SJCRH30 (cell line): ENCODE data around the gene MS4A14. TPM values are rescaled to one million over a fixed set of nuclear protein-coding genes. Genes with fewer than 3 reads are reported as not detected.

Experiments used
- DNase-seq, 2 experiments: peaks; one replicate each; pipeline ENCODE4 v3.0.0-alpha.2; 2015 to 2020
- H3K27ac ChIP-seq: fragments of 250-450 bp; sonication (Bioruptor Pico); 2 replicates; pipeline ENCODE4 v1.5.1; 2020; ENCODE audit warnings: mild to moderate bottlenecking, moderate library complexity
- H3K27me3 ChIP-seq: fragments of 250-450 bp; sonication (Bioruptor Pico); 2 replicates; pipeline ENCODE4 v1.5.1; 2020; ENCODE audit warnings: mild to moderate bottlenecking, moderate library complexity
- H3K36me3 ChIP-seq: fragments of 250-450 bp; sonication (Bioruptor Pico); 2 replicates; pipeline ENCODE4 v1.5.1; 2020; ENCODE audit warnings: mild to moderate bottlenecking, moderate library complexity
- H3K4me1 ChIP-seq: fragments of 250-450 bp; sonication (Bioruptor Pico); 2 replicates; pipeline ENCODE4 v1.5.1; 2020; ENCODE audit warnings: mild to moderate bottlenecking, moderate library complexity
- H3K4me3 ChIP-seq: fragments of 250-450 bp; sonication (Bioruptor Pico); 2 replicates; pipeline ENCODE4 v1.5.1; 2020; ENCODE audit warnings: mild to moderate bottlenecking, moderate library complexity
- H3K9me3 ChIP-seq: fragments of 250-450 bp; sonication (Bioruptor Pico); replicated peaks from 2 replicates; pipeline ENCODE4 v1.5.1; 2020; ENCODE audit warnings: mild to moderate bottlenecking, moderate library complexity
- total RNA-seq: library from RNA; depleted of rRNA; stranded (reverse); fragments of >200 nt; shearing (Covaris generic); gene quantifications from 2 replicates; pipeline ENCODE4 v1.2.3, GENCODE V29; 2014

Gene MS4A14
- total RNA-seq, 1 experiment from 2014 or later, result not detected

DNA sequence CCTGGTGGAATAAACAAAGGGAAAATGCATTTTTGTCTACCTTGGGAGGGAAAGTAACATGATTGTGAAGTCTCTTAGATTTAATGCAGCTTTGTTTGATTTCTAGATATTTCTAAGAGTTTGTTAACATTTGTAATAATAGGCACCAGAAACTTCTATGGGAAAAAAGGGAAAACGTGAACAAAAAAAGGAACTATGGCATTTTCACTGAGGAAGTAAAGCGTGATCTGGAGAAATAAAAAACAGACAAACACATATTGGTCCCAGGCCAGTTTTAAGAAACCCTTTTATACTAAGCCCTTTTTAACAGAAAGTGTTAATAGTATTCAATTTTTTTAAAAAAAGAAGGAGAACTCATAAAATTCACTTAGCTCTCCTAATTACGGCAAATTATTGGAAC, 24.9 kb upstream of the MS4A14 start:
- H3K36me3 ChIP-seq, result no peaks in the 10 kb centered on the region
- DNase-seq, result no peak
- no peaks in the 10 kb centered on the region for H3K27me3 ChIP-seq
- H3K4me3 ChIP-seq, result no peak overlapping the region
- H3K4me1 ChIP-seq, result peaks cover 18% of the 10 kb centered on the region
- H3K9me3 ChIP-seq, result no peaks in the 10 kb centered on the region
- H3K27ac ChIP-seq, result no peak overlapping the region; the same call in 1 of the 2 replicates

- no peaks in the 10 kb centered on the region for H3K27me3 ChIP-seq
- H3K9me3 ChIP-seq, result no peaks in the 10 kb centered on the region
- H3K36me3 ChIP-seq, result no peaks in the 10 kb centered on the region
- DNase-seq, result peak in 1 of 2 experiments; percentile 5
- H3K27ac ChIP-seq, result no peak overlapping the region
- no peak overlapping the region for H3K4me3 ChIP-seq
- peaks cover 18% of the 10 kb centered on the region for H3K4me1 ChIP-seq
Observed at GRCh38 chr11:60371854-60372253, 24.4 kb upstream of the MS4A14 start.

DNA sequence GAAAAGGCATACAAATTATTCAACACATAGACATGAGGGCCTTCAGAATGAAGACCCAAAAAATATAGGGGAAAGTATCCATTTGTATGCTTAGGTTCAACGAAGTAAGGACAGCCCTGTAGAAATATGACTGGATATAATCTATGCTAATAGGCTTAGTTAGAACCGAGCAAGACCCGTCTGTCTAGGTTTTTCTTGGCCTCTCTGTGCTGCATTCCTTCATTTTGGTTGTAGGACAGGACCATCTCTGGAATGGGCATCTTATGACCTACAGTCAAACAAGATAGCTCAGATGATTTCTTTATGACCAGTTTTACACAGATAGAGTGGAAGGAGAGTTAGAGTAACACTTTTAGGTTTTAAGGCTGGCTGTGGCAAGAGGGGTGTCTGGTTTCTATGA, 23.5 kb upstream of the MS4A14 start:
- DNase-seq, result no peak
- H3K4me3 ChIP-seq, result no peak overlapping the region
- peaks cover 18% of the 10 kb centered on the region for H3K4me1 ChIP-seq
- H3K9me3 ChIP-seq, result no peaks in the 10 kb centered on the region
- H3K36me3 ChIP-seq, result no peaks in the 10 kb centered on the region
- no peaks in the 10 kb centered on the region for H3K27me3 ChIP-seq
- H3K27ac ChIP-seq, result no peak overlapping the region

DNA sequence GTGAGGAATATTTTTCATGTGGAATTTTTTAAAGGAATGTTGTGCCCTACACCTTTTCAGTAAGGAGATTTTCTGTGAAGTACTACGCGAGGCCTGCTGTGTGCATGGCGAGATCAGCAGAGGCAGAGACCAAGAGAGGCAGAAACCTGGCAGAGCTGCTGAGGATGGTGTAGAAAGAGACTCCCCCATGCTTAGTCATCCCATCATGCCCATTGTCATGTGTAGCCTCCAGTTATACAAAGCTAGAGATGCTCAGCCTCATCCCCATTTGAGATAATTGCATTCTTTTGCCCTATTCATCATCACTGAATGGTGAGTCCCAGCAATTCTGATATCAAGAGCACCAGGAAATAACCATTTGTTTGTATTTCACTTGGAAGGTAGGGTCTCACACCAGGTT, 20.9 kb upstream of the MS4A14 start:
- no peaks in the 10 kb centered on the region for H3K9me3 ChIP-seq
- no peak overlapping the region for H3K4me3 ChIP-seq
- H3K27me3 ChIP-seq, result no peaks in the 10 kb centered on the region
- H3K4me1 ChIP-seq, result peaks cover 15% of the 10 kb centered on the region
- no peak overlapping the region for H3K27ac ChIP-seq
- no peak for DNase-seq
- no peaks in the 10 kb centered on the region for H3K36me3 ChIP-seq

- Histone ChIP-seq H3K27me3 (no peaks in the 10 kb centered on the region), H3K4me1 (peaks cover 2% of the 10 kb centered on the region), H3K9me3 (no peaks in the 10 kb centered on the region), H3K4me3 (no peak overlapping the region), H3K27ac (no peak overlapping the region), H3K36me3 (no peaks in the 10 kb centered on the region)
- DNase-seq, result no peak
Observed at GRCh38 chr11:60376601-60377000, 19.7 kb upstream of the MS4A14 start.

DNA sequence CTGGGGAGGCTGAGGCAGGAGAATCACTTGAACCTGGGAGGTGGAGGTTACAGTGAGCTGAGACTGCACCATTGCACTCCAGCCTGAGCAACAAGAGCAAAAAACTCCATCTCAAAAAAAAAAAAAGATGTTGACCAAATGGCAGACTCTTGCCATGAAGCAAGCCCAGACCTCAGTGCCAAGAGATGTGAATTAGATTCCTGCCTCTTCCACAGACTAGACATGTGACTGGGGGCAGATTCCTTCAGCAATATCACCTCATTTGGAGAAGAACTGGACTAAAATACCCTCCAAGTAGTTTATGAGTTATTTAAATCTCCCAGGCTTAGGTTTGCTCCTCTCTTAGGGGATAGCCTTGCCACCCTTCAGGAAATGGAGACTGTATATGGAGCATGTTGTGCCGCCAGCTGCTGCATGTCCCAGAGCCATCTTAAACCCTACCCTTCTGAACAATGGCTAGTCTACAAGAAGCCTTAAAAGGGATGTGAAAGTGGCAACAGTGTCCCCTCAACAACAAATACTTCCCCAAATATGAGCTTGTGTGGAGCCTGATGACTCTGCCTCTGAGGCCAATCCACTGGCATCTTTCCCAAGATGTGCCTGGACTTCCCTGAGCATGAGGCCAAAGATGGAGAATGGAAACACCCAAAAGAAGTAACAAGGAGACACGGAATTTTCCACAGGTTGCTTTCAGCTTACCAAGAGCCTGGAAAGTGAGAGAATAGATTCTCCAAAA, 18.7 kb upstream of the MS4A14 start:
- Histone ChIP-seq H3K27ac (no peak overlapping the region), H3K36me3 (no peaks in the 10 kb centered on the region), H3K4me3 (no peak overlapping the region), H3K4me1 (no peaks in the 10 kb centered on the region), H3K27me3 (no peaks in the 10 kb centered on the region), H3K9me3 (no peaks in the 10 kb centered on the region)
- no peak for DNase-seq

DNA sequence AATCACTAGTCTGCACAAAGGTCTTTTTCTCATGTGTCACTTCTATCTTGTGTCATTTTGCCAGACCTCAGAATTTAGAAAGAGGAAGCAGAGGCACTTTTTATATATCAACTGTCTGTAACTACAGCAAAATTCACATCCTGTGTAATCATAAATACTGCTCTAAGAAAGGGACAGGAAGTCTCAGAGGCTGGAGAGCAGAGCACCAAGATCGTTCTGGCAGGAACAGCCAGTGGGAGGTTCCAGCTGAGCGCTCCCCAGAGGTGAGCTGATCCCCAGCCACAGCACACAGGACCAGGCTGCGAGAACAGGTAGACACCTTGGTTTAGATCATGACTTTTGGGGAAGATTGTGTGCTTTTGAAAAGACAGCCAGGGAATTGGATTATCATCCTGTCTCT, 17.9 kb upstream of the MS4A14 start, which contains the start of gene MS4A7:
TSS of gene MS4A7 (plus strand) at position 179 of the 400 bp plus-strand sequence. CDS start 4,610 bp downstream, outside the sequence.
- Histone ChIP-seq H3K27ac (no peak within 1 kb of the TSS), H3K27me3 (no peaks in the 10 kb centered on the region), H3K4me3 (no peak within 1 kb of the TSS), H3K36me3 (no peaks in the 10 kb centered on the region), H3K9me3 (no peaks in the 10 kb centered on the region), H3K4me1 (no peaks in the 10 kb centered on the region)
- no peak for DNase-seq

DNA sequence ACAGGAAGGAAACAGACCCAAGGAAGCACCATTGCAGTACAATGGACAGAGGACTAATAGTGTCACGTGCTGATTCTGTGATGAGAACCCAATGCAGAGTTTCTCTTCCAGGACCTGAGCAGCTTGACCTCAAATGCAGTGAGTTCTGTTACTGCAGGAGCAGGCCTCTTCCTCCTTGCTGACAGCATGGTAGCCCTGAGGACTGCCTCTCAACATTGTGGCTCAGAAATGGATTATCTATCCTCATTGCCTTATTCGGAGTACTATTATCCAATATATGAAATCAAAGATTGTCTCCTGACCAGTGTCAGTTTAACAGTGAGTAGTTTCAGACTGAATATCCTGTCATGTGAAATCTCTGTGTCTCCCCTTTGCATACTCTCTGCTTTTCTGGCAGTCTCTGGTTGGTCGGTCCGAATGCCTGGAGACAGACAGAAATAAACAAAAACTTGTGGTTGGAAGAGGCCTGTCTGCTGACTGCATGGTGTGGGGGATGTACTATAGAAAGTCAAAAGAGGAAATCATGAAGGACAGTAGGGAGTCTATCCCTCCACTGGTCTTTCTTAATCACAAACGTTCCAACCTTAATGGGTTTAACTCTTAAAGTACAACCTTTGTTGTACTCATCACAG, 6.9 kb upstream of the MS4A14 start:
- DNase-seq, result no peak
- Histone ChIP-seq H3K4me3 (no peak overlapping the region), H3K9me3 (no peaks in the 10 kb centered on the region), H3K36me3 (no peaks in the 10 kb centered on the region), H3K4me1 (no peaks in the 10 kb centered on the region), H3K27me3 (no peaks in the 10 kb centered on the region), H3K27ac (no peak overlapping the region)

GRCh38 chr11:60390419-60390818, 5.8 kb upstream of the MS4A14 start:
- no peaks in the 10 kb centered on the region for H3K36me3 ChIP-seq
- H3K27me3 ChIP-seq, result no peaks in the 10 kb centered on the region
- no peaks in the 10 kb centered on the region for H3K9me3 ChIP-seq
- H3K4me3 ChIP-seq, result no peak overlapping the region
- H3K27ac ChIP-seq, result no peak overlapping the region
- no peak for DNase-seq
- H3K4me1 ChIP-seq, result no peaks in the 10 kb centered on the region

DNA sequence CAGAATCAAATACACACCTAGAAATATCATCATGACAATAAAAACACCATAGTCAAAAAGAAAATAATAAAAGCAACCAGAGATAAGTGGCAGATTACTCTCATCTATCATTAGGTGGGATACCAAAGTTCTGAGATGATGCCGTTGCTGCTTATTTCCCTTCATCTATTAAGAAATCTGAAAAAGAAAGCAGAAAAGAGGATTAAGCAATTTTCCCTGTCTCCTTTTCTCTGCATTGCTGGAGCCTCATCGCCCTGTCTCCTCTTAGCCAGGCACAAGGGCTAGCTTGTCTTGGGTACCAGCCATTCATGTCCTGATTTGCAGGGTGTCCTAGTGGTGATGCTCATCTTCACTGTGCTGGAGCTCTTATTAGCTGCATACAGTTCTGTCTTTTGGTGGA, 3.9 kb upstream of the MS4A14 start:
- no peaks in the 10 kb centered on the region for H3K36me3 ChIP-seq
- H3K9me3 ChIP-seq, result no peaks in the 10 kb centered on the region
- H3K4me3 ChIP-seq, result no peak overlapping the region
- H3K27me3 ChIP-seq, result no peaks in the 10 kb centered on the region
- no peak overlapping the region for H3K27ac ChIP-seq
- no peaks in the 10 kb centered on the region for H3K4me1 ChIP-seq
- DNase-seq, result no peak

- Histone ChIP-seq H3K27me3 (no peaks in the 10 kb centered on the region), H3K4me3 (no peak overlapping the region), H3K9me3 (no peaks in the 10 kb centered on the region), H3K27ac (no peak overlapping the region), H3K4me1 (no peaks in the 10 kb centered on the region), H3K36me3 (no peaks in the 10 kb centered on the region)
- DNase-seq, result no peak
Observed at GRCh38 chr11:60393016-60393415, 3.2 kb upstream of the MS4A14 start.

DNA sequence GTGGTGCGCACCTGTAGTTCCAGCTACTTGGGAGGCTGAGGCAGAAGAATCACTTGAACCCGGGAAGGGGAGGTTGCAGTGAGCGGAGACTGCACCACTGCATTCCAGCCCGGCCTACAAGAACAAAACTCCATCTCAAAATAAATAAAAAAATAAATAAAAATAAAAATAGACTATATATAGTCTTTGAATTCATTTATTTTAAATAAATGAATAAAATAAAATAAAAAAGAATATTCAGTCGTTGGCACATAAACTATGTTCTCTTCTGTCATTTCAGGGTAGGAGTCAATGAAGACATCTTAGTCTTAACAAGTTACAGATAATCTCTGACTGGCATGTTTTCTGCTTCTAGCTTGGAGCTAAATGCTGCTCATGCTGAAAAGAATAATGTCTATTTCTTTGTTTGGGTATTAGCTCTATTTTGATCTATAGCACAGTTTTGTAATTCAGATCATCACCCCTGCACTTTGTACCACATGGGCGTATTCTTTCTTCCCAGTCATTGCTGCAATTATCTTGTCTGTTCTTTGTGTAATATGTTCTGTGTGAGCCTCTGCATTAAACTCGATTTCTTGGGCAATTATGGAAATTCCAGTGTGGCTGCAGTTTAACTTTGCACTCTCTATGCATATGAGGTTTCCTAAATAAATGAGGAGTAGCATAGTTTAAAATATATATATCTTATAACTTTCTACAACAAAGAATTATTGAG, 1.4 kb upstream of the MS4A14 start:
- DNase-seq, result no peak
- H3K9me3 ChIP-seq, result no peaks in the 10 kb centered on the region
- H3K36me3 ChIP-seq, result no peaks in the 10 kb centered on the region
- H3K4me3 ChIP-seq, result no peak overlapping the region
- H3K27me3 ChIP-seq, result no peaks in the 10 kb centered on the region
- H3K4me1 ChIP-seq, result no peaks in the 10 kb centered on the region
- H3K27ac ChIP-seq, result no peak overlapping the region

DNA sequence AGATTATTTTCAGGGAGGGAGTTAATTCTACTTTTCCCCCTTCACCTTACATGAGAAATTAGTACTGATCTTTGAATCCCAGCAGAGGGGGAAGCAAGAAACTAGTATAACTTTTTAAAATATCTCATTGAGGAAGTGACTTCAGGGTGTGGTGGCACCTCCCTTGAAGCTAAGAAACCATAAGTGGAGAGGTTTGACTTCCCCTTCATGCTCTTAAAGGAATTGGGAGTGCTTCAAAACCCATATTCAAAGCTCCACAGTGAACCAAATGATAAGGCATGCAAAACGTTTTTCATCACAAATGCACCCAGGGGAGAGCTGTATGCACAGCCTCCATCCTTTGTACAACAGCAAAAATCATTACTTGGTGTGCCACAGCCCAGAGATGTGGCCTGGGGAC, 540 bp downstream of the MS4A14 start:
- no peaks in the 10 kb centered on the region for H3K27me3 ChIP-seq
- no peaks in the 10 kb centered on the region for H3K4me1 ChIP-seq
- DNase-seq, result no peak
- H3K4me3 ChIP-seq, result no peak overlapping the region
- H3K9me3 ChIP-seq, result no peaks in the 10 kb centered on the region
- H3K27ac ChIP-seq, result no peak overlapping the region
- H3K36me3 ChIP-seq, result no peaks in the 10 kb centered on the region

DNA sequence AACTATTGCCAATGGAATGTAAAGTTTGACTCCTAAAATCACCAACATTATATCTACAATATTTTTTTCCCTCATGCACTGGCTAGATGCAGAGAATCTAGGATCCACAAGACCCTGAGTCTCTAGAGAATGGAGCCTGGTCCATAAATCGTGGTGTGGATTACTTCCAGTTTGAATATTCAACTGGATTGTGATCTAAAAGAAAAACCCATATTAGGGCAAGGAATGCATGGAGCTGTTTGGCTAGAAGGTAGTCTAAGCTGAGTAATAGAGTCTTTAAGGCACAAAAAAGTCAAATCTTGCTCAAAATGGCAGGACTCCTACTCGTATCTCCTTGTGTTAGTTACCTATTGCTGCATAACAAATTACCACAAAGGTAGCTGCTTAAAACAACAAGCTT, 23.8 kb downstream of the MS4A14 start:
- H3K4me1 ChIP-seq, result no peaks in the 10 kb centered on the region
- H3K9me3 ChIP-seq, result no peaks in the 10 kb centered on the region
- no peaks in the 10 kb centered on the region for H3K27me3 ChIP-seq
- no peak overlapping the region for H3K4me3 ChIP-seq
- H3K27ac ChIP-seq, result no peak overlapping the region
- no peak for DNase-seq
- H3K36me3 ChIP-seq, result no peaks in the 10 kb centered on the region

DNA sequence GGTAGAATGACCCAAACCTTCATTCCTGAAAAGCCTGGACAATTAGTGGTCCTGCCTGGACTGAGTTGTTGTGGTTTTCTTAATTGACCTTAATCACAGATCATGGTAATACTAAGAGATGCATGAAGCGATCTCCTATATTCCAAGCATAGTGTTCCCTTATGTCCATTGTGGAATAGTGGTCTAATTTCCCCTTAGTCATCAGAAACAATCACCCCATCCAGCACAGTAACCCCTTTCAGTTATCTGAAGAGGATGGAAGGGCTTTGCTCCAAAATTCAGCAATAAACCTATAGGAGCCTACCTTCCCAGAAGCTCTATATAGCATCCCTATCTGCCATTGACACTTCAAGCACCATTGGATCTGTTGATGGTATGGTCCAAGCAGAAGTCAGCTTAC, 26.4 kb downstream of the MS4A14 start:
- H3K27me3 ChIP-seq, result no peaks in the 10 kb centered on the region
- H3K27ac ChIP-seq, result no peak overlapping the region
- H3K9me3 ChIP-seq, result no peaks in the 10 kb centered on the region
- H3K4me3 ChIP-seq, result no peak overlapping the region
- H3K4me1 ChIP-seq, result no peaks in the 10 kb centered on the region; the same call in 1 of the 2 replicates
- no peak for DNase-seq
- no peaks in the 10 kb centered on the region for H3K36me3 ChIP-seq
